Astrocyte (in vitro differentiated cells and primary cell): Measurements from ENCODE around the gene PPP4R2. TPM values are rescaled to one million over a fixed set of nuclear protein-coding genes. Genes with fewer than 3 reads are reported as not detected.
A peak's percentile ranks its signal among the peaks of the same experiment; 100 is the strongest.

Source experiments
- DNase-seq: peaks from one replicate; pipeline ENCODE4 v3.0.0-alpha.2; 2010; ENCODE audit warnings: low read depth
- FAIRE-seq: peaks from 2 replicates; lab custom pipeline; 2011; peaks lifted over from hg19 to GRCh38; lab: Jason Lieb, UNC
- H2AFZ ChIP-seq: 2 replicates; pipeline ENCODE4 v1.6.0; 2012; ENCODE audit warnings: low read depth, low read length, inconsistent platforms
- H3K27ac ChIP-seq: 2 replicates; pipeline ENCODE4 v1.5.1; 2011; ENCODE audit warnings: low read depth, low read length, inconsistent platforms
- H3K27me3 ChIP-seq: 2 replicates; pipeline ENCODE4 v1.6.0; 2011; ENCODE audit warnings: low read length, inconsistent platforms; ENCODE audit not compliant: insufficient read depth
- H3K36me3 ChIP-seq: 2 replicates; pipeline ENCODE4 v1.5.1; 2011; ENCODE audit warnings: low read length, inconsistent platforms; ENCODE audit not compliant: insufficient read depth
- H3K4me1 ChIP-seq: 2 replicates; pipeline ENCODE4 v1.5.1; 2011; ENCODE audit warnings: low read length, inconsistent platforms; ENCODE audit not compliant: insufficient read depth
- H3K4me2 ChIP-seq: 2 replicates; pipeline ENCODE4 v1.6.0; 2012; ENCODE audit warnings: low read length, inconsistent platforms
- H3K4me3 ChIP-seq: 2 replicates; pipeline ENCODE4 v1.5.1; 2011; ENCODE audit warnings: low read depth, mild to moderate bottlenecking, low read length, inconsistent platforms; ENCODE audit not compliant: insufficient read depth
- H3K79me2 ChIP-seq: 2 replicates; pipeline ENCODE4 v1.6.0; 2012; ENCODE audit warnings: mild to moderate bottlenecking, low read length, inconsistent platforms; ENCODE audit not compliant: insufficient read depth
- H3K9ac ChIP-seq: 2 replicates; pipeline ENCODE4 v1.6.0; 2012; ENCODE audit warnings: mild to moderate bottlenecking, low read length, inconsistent platforms
- H3K9me3 ChIP-seq: 2 replicates; pipeline ENCODE4 v1.5.1; 2012; ENCODE audit warnings: low read depth, mild to moderate bottlenecking, low read length, inconsistent platforms; ENCODE audit not compliant: insufficient read depth
- H4K20me1 ChIP-seq: 2 replicates; pipeline ENCODE4 v1.6.0; 2012; ENCODE audit warnings: low read length, inconsistent platforms; ENCODE audit not compliant: insufficient read depth
- H3K27ac Mint-ChIP-seq: one replicate; pipeline ENCODE4 v1.8.0; 2021; ENCODE audit warnings: mild to moderate bottlenecking, mixed read lengths; ENCODE audit not compliant: unreplicated experiment
- H3K27me3 Mint-ChIP-seq: one replicate; pipeline ENCODE4 v1.8.0; 2021; ENCODE audit warnings: low read depth, mixed read lengths; ENCODE audit not compliant: unreplicated experiment
- H3K36me3 Mint-ChIP-seq: one replicate; pipeline ENCODE4 v1.8.0; 2021; ENCODE audit warnings: low read depth, mixed read lengths; ENCODE audit not compliant: unreplicated experiment
- H3K4me1 Mint-ChIP-seq: one replicate; pipeline ENCODE4 v1.8.0; 2021; ENCODE audit warnings: low read depth, mixed read lengths; ENCODE audit not compliant: unreplicated experiment
- H3K4me3 Mint-ChIP-seq: one replicate; pipeline ENCODE4 v1.8.0; 2021; ENCODE audit warnings: mild to moderate bottlenecking, moderate library complexity, mixed read lengths; ENCODE audit not compliant: unreplicated experiment
- H3K9me3 Mint-ChIP-seq: one replicate; pipeline ENCODE4 v1.8.0; 2021; ENCODE audit warnings: mild to moderate bottlenecking, mixed read lengths; ENCODE audit not compliant: unreplicated experiment
- CTCF ChIP-seq: IDR thresholded peaks from 2 replicates; pipeline ENCODE4 v1.5.1; 2011; ENCODE audit warnings: low read depth, mild to moderate bottlenecking, inconsistent platforms, low read length, moderate library complexity; ENCODE audit not compliant: insufficient read depth
- EZH2 ChIP-seq: IDR thresholded peaks from 2 replicates; pipeline ENCODE4 v1.6.1; 2012; ENCODE audit warnings: mild to moderate bottlenecking, low read length, inconsistent platforms; ENCODE audit not compliant: insufficient read depth
- total RNA-seq: library from RNA; stranded (reverse); gene quantifications from 2 replicates; pipeline ENCODE4 v1.2.1, GENCODE V29; 2021

The PPP4R2 gene
- total RNA-seq, 1 donor from 2014 or later: 98.5 TPM

- H3K4me3 Mint-ChIP-seq: no peak overlapping the region
- no peak overlapping the region for H3K4me3 ChIP-seq
- H3K27ac ChIP-seq: no peak overlapping the region
- FAIRE-seq (no peak), DNase-seq (no peak)
- H3K36me3 Mint-ChIP-seq: peaks cover 2% of the 10 kb centered on the region
- no peaks in the 10 kb centered on the region for H3K9me3 ChIP-seq
- H4K20me1 ChIP-seq: peaks cover 7% of the 10 kb centered on the region
- H3K27me3 Mint-ChIP-seq: no peaks in the 10 kb centered on the region
- H3K79me2 ChIP-seq: no peaks in the 10 kb centered on the region
- H3K36me3 ChIP-seq: peaks cover 3% of the 10 kb centered on the region
- H3K4me1 ChIP-seq: peaks cover 10% of the 10 kb centered on the region
- no peak overlapping the region for H2AFZ ChIP-seq
- no peak overlapping the region for H3K4me2 ChIP-seq
- H3K27me3 ChIP-seq: no peaks in the 10 kb centered on the region
- H3K27ac Mint-ChIP-seq: no peak overlapping the region
- no peak overlapping the region for H3K9ac ChIP-seq
- TF ChIP-seq CTCF: no peak
- no peak for TF ChIP-seq EZH2
- no peaks in the 10 kb centered on the region for H3K9me3 Mint-ChIP-seq
- peaks cover 23% of the 10 kb centered on the region for H3K4me1 Mint-ChIP-seq
Measured at GRCh38 chr3:73073091-73073707, 76.6 kb downstream of the PPP4R2 start.

- no peak overlapping the region for H3K4me2 ChIP-seq
- H3K36me3 ChIP-seq: no peaks in the 10 kb centered on the region
- Mint-ChIP-seq H3K36me3 (no peaks in the 10 kb centered on the region), H3K27me3 (no peaks in the 10 kb centered on the region), H3K9me3 (no peaks in the 10 kb centered on the region), H3K27ac (no peak overlapping the region), H3K4me1 (peaks cover 19% of the 10 kb centered on the region), H3K4me3 (no peak overlapping the region)
- no peaks in the 10 kb centered on the region for H3K9me3 ChIP-seq
- TF ChIP-seq CTCF (no peak), EZH2 (no peak)
- DNase-seq: peak; percentile 37
- H4K20me1 ChIP-seq: peaks cover 7% of the 10 kb centered on the region
- no peak overlapping the region for H2AFZ ChIP-seq
- H3K27ac ChIP-seq: no peak overlapping the region
- no peaks in the 10 kb centered on the region for H3K79me2 ChIP-seq
- H3K4me3 ChIP-seq: no peak overlapping the region
- H3K9ac ChIP-seq: no peak overlapping the region
- peaks cover 10% of the 10 kb centered on the region for H3K4me1 ChIP-seq
- H3K27me3 ChIP-seq: no peaks in the 10 kb centered on the region
- FAIRE-seq: no peak
Measured at GRCh38 chr3:73074781-73075180, 78.2 kb downstream of the PPP4R2 start.

DNA sequence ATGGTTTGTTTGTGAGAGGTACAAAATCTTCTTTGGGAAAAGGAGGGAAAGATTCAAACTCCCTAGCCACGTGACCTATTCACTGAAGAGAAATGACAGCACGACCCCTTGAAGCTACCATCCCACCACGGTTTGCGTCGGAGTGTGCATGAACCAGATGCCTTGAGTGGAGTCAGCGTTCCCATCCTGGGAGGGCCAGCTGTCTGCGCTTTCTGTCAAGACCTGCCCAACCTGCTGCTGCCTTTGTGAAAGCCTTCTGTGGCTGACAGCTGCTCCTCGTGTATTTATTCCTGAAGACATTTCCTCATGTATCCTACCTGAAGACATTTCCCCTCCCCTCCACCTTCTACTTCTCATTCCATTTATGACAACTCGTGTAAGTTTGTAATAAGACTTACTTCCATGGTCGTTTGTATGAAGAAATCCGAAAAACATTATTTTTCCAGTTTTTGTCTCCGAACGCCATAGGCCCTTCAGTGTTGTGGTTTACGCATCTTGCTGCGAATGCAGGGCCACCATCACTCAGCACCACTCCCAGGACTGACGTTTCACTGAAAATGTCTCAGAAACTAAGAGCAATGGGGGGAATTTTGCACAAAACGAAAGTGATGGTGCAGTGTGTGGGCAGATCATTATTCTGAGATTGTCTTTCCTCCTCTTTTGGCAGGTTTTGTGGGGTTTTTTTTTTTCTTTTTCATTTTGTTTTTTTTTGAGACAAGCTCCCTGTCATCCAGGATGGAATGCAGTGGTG is 83.8 kb downstream of the PPP4R2 start:
- TF ChIP-seq EZH2 (no peak), CTCF (no peak)
- no peak for FAIRE-seq
- no peaks in the 10 kb centered on the region for H3K4me1 Mint-ChIP-seq
- no peaks in the 10 kb centered on the region for H3K36me3 Mint-ChIP-seq
- H3K27me3 ChIP-seq: no peaks in the 10 kb centered on the region
- H3K4me3 Mint-ChIP-seq: no peak overlapping the region
- no peaks in the 10 kb centered on the region for H3K79me2 ChIP-seq
- no peaks in the 10 kb centered on the region for H3K36me3 ChIP-seq
- no peak overlapping the region for H3K4me3 ChIP-seq
- no peaks in the 10 kb centered on the region for H3K4me1 ChIP-seq
- no peak overlapping the region for H3K9ac ChIP-seq
- H3K27me3 Mint-ChIP-seq: no peaks in the 10 kb centered on the region
- H3K9me3 Mint-ChIP-seq: no peaks in the 10 kb centered on the region
- no peak overlapping the region for H3K27ac ChIP-seq
- H2AFZ ChIP-seq: no peak overlapping the region
- H4K20me1 ChIP-seq: no peaks in the 10 kb centered on the region
- H3K9me3 ChIP-seq: no peaks in the 10 kb centered on the region
- no peak overlapping the region for H3K27ac Mint-ChIP-seq
- DNase-seq: no peak
- no peak overlapping the region for H3K4me2 ChIP-seq
